NCI-H128 (cell line): ENCODE measurements around the gene MYO3B.
"Not testable (repeated sequence)": the region's sequence is repeated elsewhere in the genome, so short reads cannot be mapped to it uniquely, and the experiment has no call there.

Source experiments
- DNase-seq: peaks from one replicate; lab custom pipeline; 2025; ENCODE audit not compliant: unreplicated experiment; lab: John Stamatoyannopoulos, UW

Gene MYO3B

DNA sequence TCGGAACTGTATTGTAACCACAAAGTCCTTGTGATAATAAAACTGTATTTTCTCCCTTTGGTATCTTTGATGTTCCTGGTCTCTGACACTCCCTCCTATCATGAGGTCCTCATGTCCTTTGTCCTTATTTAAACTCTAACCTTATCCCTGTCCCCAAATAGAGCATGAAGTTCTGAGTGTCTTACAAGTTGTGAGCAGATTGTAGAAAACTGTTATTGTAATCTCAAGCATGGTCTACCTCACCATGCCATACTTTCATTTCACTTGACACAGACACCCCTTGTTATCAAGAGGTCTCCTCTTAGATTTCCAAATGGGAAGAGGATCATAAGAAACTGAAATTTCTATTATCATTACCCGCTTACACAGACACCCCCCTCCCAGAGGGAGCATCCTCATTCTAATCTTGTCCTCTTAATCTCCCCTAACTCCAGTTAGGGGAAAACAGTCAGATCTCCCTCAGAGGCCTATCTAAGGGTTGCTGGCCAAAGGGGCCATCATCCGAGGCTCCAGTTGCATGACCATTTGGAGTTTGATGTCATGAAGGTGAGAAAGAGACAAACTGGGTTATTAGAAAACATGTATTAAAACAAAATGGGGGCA is 29.0 kb downstream of the MYO3B start:
- no peak for DNase-seq

GRCh38 chr2:170207901-170208300 is 30.0 kb downstream of the MYO3B start:
- no peak for DNase-seq

DNA sequence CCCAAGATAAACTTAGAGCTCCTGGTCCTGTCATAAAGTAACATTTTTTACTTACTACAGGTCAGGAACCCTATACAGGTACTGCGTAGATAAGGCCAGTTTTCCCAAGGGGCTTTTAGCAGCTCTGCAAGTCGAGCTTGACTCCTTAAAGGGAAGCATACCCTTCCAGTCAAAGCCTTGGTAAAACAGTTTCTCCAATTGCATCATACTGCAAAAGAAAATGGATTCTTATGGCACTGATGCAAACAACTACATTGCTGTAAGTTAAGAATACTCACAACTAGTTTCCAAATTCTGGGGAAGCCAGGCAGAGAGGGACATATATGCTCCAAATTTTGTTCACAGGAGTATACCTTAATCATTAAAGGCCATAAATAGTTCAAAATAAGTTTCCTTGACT is 31.0 kb downstream of the MYO3B start:
- DNase-seq = no peak

DNA sequence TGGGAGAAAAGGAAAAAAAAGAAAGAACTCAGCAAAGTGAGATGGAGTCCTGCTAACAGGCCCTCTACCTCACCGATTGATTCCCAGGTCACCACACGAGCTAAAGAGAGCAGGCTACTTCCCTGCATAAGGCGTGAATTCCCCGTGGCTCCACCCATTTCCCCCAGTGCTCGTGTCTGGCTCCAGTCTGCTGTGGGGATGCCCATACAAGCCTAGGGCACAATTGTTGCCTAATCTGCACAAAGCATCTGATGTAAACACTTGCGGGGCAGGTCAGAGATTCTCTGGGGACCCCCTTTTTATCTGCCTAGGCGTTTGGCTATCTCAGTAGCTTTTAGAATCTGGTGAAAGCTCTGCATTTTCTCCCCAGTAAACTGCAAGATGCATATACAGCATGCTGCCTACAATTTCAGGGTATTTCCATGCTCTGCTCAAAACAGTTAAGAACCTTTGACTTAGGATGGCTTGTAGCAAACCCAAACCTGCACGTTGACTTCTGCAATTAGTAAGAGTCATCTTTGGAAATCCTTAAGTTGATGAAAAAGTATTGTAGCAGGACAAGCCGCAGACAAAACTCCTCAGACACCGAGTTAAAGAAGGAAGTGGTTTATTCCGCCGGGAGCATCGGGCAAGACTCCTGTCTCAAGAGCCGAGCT is 34.8 kb downstream of the MYO3B start:
- DNase-seq = no peak

DNA sequence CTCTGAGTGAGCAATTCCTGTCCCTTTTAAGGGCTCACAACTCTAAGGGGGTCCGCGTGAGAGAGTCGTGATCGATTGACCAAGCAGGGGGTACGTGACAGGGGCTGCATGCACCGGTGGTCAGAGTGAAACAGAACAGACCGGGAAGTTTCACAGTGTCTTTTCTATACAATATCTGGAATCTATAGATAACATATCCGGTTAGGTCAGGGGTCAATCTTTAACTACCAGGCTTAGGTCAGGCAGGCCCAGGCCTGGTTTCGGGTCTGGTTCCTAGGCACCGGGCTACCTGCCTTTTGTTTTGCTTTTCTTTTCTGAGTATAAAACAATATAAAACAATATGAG is 35.3 kb downstream of the MYO3B start:
- not testable (repeated sequence) for DNase-seq

- DNase-seq = no peak
These were observed 35.7 kb downstream of the MYO3B start for GRCh38 chr2:170213651-170214050.

- DNase-seq = no peak
These were observed 36.5 kb downstream of the MYO3B start for GRCh38 chr2:170214309-170214948.

DNA sequence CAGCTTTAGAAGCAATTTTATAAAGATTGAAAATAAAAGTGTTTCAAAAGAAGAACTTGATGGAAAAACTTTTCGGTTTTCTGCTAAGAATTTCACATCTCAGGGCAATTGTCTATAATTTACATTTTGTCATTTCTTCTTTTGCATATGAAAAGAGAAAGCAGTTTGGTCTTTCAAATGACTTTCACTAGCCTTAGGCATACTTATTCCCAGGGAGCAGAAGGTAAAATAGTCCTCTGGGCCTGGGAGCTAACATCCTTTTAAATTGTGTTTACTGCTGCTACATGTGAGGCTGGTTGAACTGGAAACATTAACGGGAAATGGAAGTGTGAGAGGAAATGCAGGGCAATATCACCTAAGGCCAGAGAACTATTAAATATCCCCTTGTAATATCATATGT is 37.1 kb downstream of the MYO3B start:
- DNase-seq = no peak

DNA sequence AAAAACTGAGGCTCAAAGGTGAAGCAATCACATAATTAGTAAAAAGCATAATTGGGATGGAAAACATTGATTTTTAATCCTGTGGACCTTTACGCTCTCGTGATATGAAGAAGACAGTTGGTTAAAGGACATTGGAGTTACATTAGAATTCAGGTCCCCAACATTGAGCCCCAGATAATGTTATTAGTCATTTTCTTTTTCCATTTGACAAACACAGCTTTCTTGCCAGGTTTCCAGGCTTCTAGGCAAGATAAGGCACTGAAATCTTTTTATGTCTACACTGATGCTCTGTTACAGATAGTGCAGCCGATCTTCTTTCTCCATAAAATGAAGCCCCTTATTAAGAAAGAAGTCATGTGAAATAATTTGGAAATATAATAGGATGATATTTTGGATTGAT is 38.5 kb downstream of the MYO3B start:
- DNase-seq = no peak

GRCh38 chr2:170216981-170217380 is 39.0 kb downstream of the MYO3B start:
- DNase-seq = no peak

- DNase-seq = no peak
These were observed 39.9 kb downstream of the MYO3B start for GRCh38 chr2:170217778-170218251.

- DNase-seq = no peak
These were observed 40.5 kb downstream of the MYO3B start for GRCh38 chr2:170218456-170218855.

- no peak for DNase-seq
These were observed 41.0 kb downstream of the MYO3B start for GRCh38 chr2:170218931-170219330.

GRCh38 chr2:170221317-170222288 is 43.7 kb downstream of the MYO3B start:
- no peak for DNase-seq

DNA sequence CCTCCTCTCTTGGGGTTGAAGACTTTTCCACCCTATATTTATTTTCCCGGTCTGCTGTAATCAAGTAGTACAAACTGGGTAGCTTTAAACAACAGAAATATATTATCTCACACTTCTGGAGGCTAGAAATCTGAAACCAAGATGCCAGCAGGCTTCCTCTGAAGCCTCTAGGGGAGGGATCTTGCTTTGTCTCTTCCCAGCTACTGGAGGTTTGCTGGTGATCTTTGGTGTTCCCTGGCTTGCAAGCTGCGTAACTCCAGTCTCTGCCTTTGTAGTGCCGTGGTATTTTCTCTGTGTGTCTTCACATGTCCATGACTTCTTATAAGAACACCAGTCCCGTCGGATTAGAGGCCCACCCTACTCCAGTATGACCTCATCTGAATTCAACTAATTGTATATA is 44.4 kb downstream of the MYO3B start:
- no peak for DNase-seq

DNA sequence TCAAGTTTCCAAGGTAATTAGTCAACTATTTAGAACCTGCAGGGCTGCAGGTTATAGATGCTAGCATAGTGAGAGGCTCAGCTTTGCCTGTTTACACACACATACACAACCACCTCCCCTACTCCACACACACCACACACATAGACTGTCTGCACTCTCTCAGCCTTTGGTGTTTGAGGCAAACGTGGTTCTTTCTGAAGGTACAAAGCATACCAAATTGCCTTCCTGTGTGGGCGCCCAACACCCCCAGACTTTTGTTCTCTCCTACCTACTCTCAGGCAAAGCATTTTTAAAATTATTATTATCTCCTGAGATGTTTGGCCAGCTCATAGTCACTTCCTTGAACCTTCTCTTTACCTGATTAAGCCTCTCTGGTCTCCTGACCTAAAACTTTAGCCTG is 44.9 kb downstream of the MYO3B start:
- DNase-seq = no peak

GRCh38 chr2:170224692-170225294 is 46.8 kb downstream of the MYO3B start:
- DNase-seq = no peak

DNA sequence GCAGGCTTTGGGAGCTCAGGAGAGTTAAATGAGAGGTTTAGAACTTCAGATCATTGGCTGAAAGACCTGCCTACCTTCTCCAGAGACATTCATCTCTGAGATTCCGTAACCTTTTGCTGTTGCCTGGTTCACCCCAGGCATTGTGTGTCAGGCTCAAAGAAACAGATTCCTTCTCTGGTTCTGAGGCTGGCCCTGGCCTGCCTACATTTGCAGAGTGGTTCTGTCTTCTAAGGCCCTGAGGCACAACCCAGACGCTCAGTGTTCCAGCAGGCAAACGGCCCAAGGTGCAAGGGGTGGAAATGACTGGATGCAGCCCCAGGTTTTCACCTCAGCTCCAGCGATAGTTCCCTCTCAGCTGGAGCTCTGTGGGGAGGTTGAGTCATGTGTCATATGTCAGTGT is 48.3 kb downstream of the MYO3B start:
- no peak for DNase-seq

DNA sequence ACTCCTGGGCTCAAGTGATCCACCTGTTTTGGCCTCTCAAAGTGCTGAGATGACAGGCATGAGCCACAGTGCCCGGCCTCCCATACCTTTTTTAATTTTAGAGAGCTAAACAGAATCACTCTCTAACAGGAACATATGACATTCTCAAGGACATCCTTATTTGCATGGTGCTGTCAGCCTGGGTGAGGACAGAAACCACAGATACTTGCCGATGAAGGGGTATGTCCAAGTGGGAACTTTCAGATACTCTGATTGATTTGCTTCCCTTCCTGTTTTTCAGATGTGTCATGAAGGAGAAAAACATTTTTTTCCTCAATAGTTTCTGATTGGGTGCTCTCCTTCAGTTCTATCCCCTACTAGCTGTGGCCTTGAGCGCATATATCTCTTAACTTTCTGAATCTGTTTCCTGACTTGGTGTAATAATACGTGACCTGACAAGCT is 49.6 kb downstream of the MYO3B start:
- DNase-seq = no peak

- no peak for DNase-seq
These were observed 50.0 kb downstream of the MYO3B start for GRCh38 chr2:170227951-170228350.

- DNase-seq = no peak
These were observed 50.5 kb downstream of the MYO3B start for GRCh38 chr2:170228429-170228828.
